HG03280 (cell line): ENCODE measurements around the gene PHF21B.

Experiments
- ATAC-seq: cut with Tn5 transposase; IDR thresholded peaks from one replicate; pipeline ENCODE4 v1.9.1; 2021; ENCODE audit warnings: mild to moderate bottlenecking, moderate library complexity; ENCODE audit not compliant: unreplicated experiment

The PHF21B gene

GRCh38 chr22:44938886-44939285 lies 70.9 kb downstream of the PHF21B start:
- ATAC-seq = no peak

- no peak for ATAC-seq
Observed at GRCh38 chr22:44937216-44937615, 72.6 kb downstream of the PHF21B start.

- ATAC-seq = no peak
Observed at GRCh38 chr22:44936201-44936600, 73.6 kb downstream of the PHF21B start.

- no peak for ATAC-seq
Observed at GRCh38 chr22:44935724-44936123, 74.1 kb downstream of the PHF21B start.

GRCh38 chr22:44934454-44934735 lies 75.4 kb downstream of the PHF21B start:
- no peak for ATAC-seq

GRCh38 chr22:44933666-44934453 lies 75.9 kb downstream of the PHF21B start:
- ATAC-seq = no peak

GRCh38 chr22:44932493-44932892 lies 77.3 kb downstream of the PHF21B start:
- ATAC-seq = no peak

GRCh38 chr22:44931766-44932165 lies 78.0 kb downstream of the PHF21B start:
- no peak for ATAC-seq

GRCh38 chr22:44931077-44931540 lies 78.7 kb downstream of the PHF21B start:
- ATAC-seq = no peak

- no peak for ATAC-seq
Observed at GRCh38 chr22:44930711-44931035, 79.1 kb downstream of the PHF21B start.

GRCh38 chr22:44930016-44930710 lies 79.6 kb downstream of the PHF21B start:
- ATAC-seq = no peak

GRCh38 chr22:44929359-44930015 lies 80.3 kb downstream of the PHF21B start:
- no peak for ATAC-seq

- ATAC-seq = no peak
Observed at GRCh38 chr22:44928711-44929358, 81.0 kb downstream of the PHF21B start.

GRCh38 chr22:44928136-44928463 lies 81.7 kb downstream of the PHF21B start:
- ATAC-seq = no peak

- ATAC-seq = no peak
Observed at GRCh38 chr22:44927463-44928135, 82.2 kb downstream of the PHF21B start.

GRCh38 chr22:44926491-44927415 lies 83.1 kb downstream of the PHF21B start:
- ATAC-seq = no peak

- no peak for ATAC-seq
Observed at GRCh38 chr22:44926124-44926475, 83.7 kb downstream of the PHF21B start.

- no peak for ATAC-seq
Observed at GRCh38 chr22:44925465-44926123, 84.2 kb downstream of the PHF21B start.

GRCh38 chr22:44924710-44925109 lies 85.1 kb downstream of the PHF21B start:
- ATAC-seq = no peak

GRCh38 chr22:44924098-44924497 lies 85.7 kb downstream of the PHF21B start:
- no peak for ATAC-seq
